GM18508 (cell line): ENCODE results near the gene CMTM4.

Experiments used
- ATAC-seq: cut with Tn5 transposase; IDR thresholded peaks from one replicate; pipeline ENCODE4 v1.9.1; 2021; ENCODE audit warnings: moderate number of reproducible peaks; ENCODE audit not compliant: insufficient read depth, unreplicated experiment

Gene CMTM4

GRCh38 chr16:66696669-66697630 is at the start of gene CMTM4:
CMTM4 (minus strand) TSS chr16:66696743; CDS start chr16:66696525, 218 bp downstream.
- no peak for ATAC-seq

- no peak for ATAC-seq
These were observed 49.5 kb upstream of the CMTM4 start for GRCh38 chr16:66746048-66746447.

DNA sequence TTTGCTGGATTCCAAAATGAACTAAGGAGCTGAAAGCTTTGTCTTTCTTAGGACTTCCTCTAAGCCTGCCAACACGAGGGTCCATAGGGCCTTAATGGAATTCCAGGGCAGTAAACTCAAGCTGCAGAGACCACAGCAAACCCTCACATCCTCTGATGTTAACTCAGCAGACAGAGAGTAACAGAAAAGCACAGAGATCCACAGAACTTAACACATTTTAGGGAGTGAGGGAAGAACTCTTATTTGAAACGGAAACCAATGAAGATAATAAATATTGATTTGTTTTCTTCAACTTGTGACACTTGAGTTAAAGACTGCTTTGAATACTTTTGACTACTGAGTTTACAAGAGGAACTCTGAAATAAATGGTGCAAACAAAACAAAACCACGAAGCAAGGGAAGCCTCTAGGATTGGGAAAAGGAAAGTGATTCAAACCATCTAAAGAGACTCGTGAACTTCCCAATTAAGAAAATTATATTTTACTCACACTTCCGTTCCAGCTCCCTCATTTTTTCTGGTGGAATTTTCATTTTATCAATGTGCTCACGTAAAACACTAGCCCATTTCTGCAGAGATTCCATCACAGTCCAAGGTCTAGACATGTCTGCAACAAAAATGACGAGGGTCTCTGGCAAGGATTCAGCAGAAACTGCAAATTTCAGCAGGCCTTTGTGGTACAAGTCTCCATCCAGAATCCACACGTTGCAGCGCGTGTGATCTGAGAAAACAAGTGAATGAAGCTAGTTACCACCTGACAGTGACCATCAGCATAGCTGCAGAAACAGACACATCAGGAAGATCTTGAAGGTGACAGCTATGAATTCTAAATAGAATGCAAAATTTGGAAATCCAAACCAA is 45.6 kb upstream of the CMTM4 start:
- ATAC-seq: no peak

DNA sequence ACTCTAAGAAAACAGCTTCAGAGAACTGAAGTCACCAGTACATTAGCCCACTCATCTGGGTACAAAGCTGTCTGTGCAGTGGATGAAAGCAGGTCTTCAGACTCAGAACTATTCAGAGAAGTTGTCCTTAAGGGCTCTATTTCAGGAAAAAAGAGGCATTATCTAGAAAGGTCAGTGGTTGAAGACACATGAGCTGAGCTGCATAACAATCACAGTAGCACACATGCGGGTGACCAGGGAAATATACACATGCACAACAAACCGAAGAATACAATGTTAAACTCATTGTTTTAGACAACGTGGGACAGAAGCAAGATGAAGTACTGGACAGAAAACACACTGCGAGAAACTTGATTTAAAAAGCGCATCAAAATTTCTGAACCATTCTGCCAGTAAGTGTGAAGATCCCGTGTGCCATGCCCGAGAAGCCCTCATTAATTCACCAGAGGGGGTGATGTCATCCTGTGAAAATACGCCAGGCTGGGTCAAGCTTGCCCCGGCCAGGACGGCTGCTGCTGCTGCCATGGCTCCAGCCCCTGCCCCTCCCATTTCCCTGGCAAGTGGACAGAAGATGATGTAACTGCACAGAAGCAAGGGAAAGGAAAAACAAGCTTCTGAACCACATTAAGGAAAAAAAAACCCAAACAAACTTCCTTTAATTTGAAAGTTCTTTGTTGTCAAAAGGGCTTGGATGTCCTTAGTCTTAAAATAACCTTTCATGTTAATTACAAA is 44.8 kb upstream of the CMTM4 start:
- ATAC-seq: no peak

DNA sequence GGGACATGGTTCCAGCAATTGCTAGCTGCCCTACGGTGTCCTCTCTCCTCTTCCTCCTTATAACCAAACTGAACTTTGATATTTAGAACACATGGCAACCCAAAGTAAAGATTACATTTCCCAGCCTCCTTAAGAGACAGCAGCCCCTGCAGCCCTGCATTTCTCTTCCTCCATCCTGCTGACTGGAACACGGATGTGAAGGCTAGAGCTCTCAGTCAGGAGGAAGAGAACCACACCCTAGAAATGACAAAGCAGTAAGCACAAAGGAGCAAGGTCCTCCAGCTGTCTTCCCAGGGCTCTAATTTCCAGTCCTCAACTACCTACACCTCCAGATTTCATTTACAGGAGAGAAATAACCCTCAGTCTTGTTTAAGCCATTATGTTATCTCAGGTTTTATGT is 44.0 kb upstream of the CMTM4 start:
- no peak for ATAC-seq

DNA sequence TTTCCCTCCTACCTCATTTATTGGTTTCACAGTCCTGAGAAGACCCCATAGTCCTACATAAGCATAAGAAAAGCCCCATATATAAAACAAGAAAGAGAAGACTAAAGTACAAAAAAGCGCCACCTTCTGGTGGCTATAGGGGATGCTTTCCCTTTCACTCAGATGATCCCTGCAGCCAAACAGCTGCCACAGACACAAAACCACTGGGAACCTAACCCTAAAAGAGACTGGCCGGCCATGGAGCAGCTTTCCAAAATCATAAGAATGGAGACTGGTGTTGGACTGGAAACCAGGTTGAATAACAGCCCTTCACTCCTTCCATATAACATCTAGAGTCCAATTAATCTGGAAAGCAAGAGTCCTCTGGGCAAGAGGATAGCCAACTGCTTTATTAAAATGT is 43.5 kb upstream of the CMTM4 start:
- ATAC-seq: no peak

- ATAC-seq: no peak
These were observed 39.3 kb upstream of the CMTM4 start for GRCh38 chr16:66735891-66736290.

GRCh38 chr16:66731101-66731500 is 34.6 kb upstream of the CMTM4 start:
- ATAC-seq: no peak

- no peak for ATAC-seq
These were observed 32.3 kb upstream of the CMTM4 start for GRCh38 chr16:66728804-66729203.

DNA sequence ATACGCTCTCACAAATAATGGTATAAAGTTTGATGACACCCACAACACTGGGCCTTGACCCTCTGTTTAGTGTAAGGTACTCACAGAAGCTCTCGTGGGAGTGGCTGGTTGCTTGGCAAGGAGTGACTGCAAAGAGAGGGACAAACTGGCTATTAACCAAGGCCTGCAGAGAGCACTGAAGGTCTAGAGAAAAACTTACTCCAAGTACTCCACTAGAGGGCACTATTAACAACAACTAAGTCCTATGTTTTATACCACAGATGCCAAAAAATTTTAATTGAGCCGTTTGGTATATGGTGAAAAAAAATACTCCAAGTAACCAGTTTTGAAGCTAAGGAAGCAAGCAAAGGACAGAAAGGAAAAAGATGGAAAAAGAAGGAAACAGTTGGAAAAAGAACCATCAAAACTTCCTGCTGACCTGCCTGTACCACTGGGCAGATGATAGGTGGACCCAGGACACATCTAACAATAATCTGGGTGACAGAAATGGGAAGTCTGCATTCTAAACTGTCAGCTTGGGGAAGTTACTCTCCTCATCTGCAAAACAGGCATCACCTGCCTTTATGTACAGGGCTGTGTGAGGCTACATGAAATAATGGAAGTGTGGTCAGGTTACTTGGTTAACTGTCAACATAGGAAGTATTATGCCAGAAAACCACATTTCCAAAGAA is 31.7 kb upstream of the CMTM4 start:
- no peak for ATAC-seq

DNA sequence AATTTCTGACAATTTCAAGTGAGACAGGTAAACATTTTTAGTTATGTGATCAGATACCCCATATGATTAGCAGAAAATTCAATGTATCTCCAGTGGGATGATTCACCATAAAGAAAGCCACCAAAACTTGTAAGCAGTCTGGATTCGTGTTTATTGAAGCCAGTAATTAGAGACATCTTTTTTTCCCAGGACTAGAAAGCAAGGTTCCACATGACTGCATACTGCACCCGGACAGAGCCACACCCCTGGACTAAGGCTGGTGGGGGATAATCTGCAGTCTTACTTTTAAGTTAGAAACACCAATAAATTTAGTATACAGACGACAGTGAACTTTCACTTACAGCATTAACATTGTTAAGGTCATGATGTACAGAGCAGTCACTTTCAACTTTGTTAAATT is 24.2 kb upstream of the CMTM4 start:
- no peak for ATAC-seq

- no peak for ATAC-seq
These were observed 22.7 kb upstream of the CMTM4 start for GRCh38 chr16:66719246-66719645.

DNA sequence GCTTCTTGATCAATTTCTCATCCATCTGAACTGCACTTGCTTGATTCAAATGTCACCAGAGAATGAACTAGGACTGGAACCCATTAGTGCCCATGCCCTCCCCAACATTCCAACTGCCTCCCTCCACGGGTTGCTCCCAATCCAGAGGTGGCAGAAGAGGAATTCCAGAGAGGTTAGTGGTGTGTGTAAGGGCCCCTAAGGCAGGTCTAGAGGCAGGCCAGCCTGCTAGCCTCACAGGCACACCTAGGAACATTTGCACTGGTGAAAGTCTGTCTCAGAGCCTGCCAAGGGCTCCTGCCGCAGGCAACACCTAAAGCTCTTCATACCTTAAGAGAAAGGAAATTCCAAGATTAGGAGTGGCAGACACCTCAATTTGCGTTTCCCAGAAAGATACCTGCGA is 21.2 kb upstream of the CMTM4 start:
- no peak for ATAC-seq

- no peak for ATAC-seq
These were observed 20.7 kb upstream of the CMTM4 start for GRCh38 chr16:66717112-66717675.

DNA sequence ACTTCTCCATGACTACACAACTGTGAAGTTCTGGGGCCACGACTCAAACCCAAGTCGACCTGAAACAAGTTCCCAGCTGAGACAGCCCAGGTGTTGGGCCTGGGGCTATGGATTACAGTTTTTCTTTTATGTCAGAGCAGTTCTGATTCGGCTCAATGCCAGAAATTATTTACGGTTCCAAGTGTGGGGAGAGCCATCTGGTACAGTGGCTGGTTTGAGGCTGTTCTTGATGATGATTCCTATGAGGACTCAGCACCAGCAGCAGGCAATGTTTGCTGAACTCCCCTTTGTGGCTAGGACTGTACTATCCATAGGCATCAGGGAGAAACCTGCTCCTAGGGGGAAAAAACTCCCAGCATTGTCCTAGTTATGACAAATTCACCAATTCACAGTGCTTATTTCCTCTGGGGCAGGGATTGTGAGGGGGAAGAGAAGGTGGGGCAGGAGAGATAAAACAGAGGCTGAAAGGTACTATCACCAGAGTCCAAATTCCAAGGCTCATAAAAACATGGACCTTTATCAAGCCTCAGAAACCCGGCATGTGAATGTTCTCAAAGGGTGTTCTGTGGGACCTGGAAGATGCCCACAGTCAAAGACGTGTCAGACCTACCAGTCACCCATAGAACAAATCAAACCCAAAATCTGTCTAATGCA is 18.2 kb upstream of the CMTM4 start:
- ATAC-seq: no peak

- no peak for ATAC-seq
These were observed 17.5 kb upstream of the CMTM4 start for GRCh38 chr16:66714062-66714461.

DNA sequence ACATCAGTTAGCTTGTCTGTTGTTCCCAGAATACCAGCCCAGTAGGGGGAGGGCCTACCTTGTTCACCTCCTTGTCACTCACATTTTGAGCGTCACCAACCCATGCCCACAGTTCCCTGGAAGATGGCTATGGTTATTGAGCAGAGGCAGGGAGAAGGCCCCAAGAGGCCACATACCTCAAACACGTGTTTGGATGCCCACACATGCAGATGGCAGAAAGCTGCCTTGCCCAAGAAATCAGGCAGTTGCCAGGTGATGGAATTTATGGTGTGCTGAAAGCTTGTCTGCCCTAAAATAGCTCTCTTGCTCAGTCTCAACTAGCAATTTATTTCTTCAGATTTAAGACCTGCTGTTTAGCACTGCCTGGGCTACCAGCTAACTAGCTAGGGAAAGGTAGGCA is 16.5 kb upstream of the CMTM4 start:
- ATAC-seq: no peak

GRCh38 chr16:66712512-66712911 is 16.0 kb upstream of the CMTM4 start:
- no peak for ATAC-seq

DNA sequence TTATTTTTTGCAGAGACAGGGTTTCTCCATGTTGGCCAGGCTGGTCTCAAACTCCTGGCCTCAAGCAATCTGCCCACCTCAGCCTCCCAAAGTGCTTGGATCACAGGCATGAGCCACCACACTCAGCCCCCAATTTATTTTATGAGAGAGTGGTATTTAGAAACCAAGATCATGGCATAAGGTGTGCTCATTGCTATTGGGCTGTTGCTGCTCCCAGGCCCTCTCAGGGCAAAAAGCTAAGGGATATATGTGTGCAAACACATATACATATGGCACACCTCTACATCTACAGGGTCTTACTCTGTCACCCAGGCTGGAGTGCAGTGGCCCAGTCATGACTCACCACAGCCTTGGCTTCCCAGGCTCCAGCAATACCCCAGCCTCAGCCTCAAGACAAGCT is 15.0 kb upstream of the CMTM4 start:
- ATAC-seq: no peak
